A549 (cell line): Measurements from ENCODE around the gene APMAP. TPM values are rescaled to one million over a fixed set of nuclear protein-coding genes. Genes with fewer than 3 reads are reported as not detected.

Experiments used
- ATAC-seq, 2 experiments: fragments of 200-7000 bp in 1 of 2; fragments of >200 bp in 1 of 2; cut with Nextera tagmentation in 1 of 2; cut with Tn5 transposase in 1 of 2; 3 replicates each; pipeline versions ENCODE4 v1.8.0 to v1.9.1; 2018 to 2020; ENCODE audit warnings: mild to moderate bottlenecking in 1 of 2, moderate library complexity in 1 of 2
- CTCF ChIA-PET: fragments of 300-600 bp; sonication (Branson Sonifier 250); formaldehyde crosslinking; extraction: SDS; loops from one replicate; lab custom pipeline; 2021; ENCODE audit warnings: antibody characterized with exemption, inconsistent platforms; lab: Yijun Ruan, JAX
- POLR2A ChIA-PET: fragments of 350-600 bp; formaldehyde crosslinking; extraction: SDS; loops from one replicate; lab custom pipeline; 2021; ENCODE audit warnings: antibody characterized with exemption, inconsistent platforms; lab: Yijun Ruan, JAX
- DNase-seq, 2 experiments: peaks; one replicate each; pipeline versions ENCODE4 v3.0.0 to v3.0.0-alpha.2; 2011 to 2016; ENCODE audit warnings: low read depth in 1 of 2, low spot score in 1 of 2
- FAIRE-seq: peaks from 2 replicates; lab custom pipeline; 2011; peaks lifted over from hg19 to GRCh38; lab: Jason Lieb, UNC
- H3K27ac ChIP-seq, 2 experiments: fragments of >200 bp; sonication (Bioruptor Twin); formaldehyde crosslinking; 3 replicates each; pipeline ENCODE4 v1.5.1; 2016 to 2017
- H3K4me1 ChIP-seq: fragments of >200 bp; sonication (Bioruptor Twin); formaldehyde crosslinking; 3 replicates; pipeline ENCODE4 v1.6.1; 2016
- H3K4me2 ChIP-seq: fragments of >200 bp; sonication (Bioruptor Twin); formaldehyde crosslinking; 3 replicates; pipeline ENCODE4 v1.6.1; 2016
- H3K4me3 ChIP-seq: fragments of >200 bp; sonication (Bioruptor Twin); formaldehyde crosslinking; 3 replicates; pipeline ENCODE4 v1.5.1; 2016
- H3K9me3 ChIP-seq: fragments of >200 bp; sonication (Bioruptor Twin); formaldehyde crosslinking; 3 replicates; pipeline ENCODE4 v1.6.1; 2016
- BHLHE40 ChIP-seq: IDR thresholded peaks from 2 replicates; pipeline ENCODE4 v1.6.1; 2012; ENCODE audit warnings: low read depth, low read length, inconsistent platforms
- CBX8 ChIP-seq: fragments of 200-600 bp; sonication (generic); IDR thresholded peaks from 2 replicates; pipeline ENCODE4 v1.6.1; 2016
- CHD4 ChIP-seq: fragments of 200-600 bp; sonication (generic); IDR thresholded peaks from 2 replicates; pipeline ENCODE4 v1.6.1; 2016; ENCODE audit warnings: antibody characterized with exemption, mild to moderate bottlenecking, borderline replicate concordance
- FOSB ChIP-seq: fragments of 250-450 bp; sonication (Bioruptor Pico); IDR thresholded peaks from 2 replicates; pipeline ENCODE4 v1.5.0; 2020; ENCODE audit warnings: mild to moderate bottlenecking, moderate library complexity
- GATA3 ChIP-seq: IDR thresholded peaks from 2 replicates; pipeline ENCODE4 v1.6.1; 2012; ENCODE audit warnings: borderline replicate concordance
- HEYL ChIP-seq: fragments of 250-450 bp; sonication (Bioruptor Pico); IDR thresholded peaks from 2 replicates; pipeline ENCODE4 v1.8.0; 2021; ENCODE audit warnings: mild to moderate bottlenecking, moderate library complexity
- HOXB13 ChIP-seq: fragments of 250-450 bp; sonication (Bioruptor Pico); IDR thresholded peaks from 2 replicates; pipeline ENCODE4 v1.5.0; 2020; ENCODE audit warnings: low read depth, mild to moderate bottlenecking, moderate library complexity
- JUN ChIP-seq, 2 experiments: fragments of >200 bp; sonication (Bioruptor Twin); formaldehyde crosslinking; IDR thresholded peaks; 2 replicates in 1 of 2; 3 replicates in 1 of 2; pipeline ENCODE4 v1.6.1; 2016 to 2017
- KDM5A ChIP-seq: fragments of 200-600 bp; sonication (generic); IDR thresholded peaks from 2 replicates; pipeline ENCODE4 v1.6.1; 2016; ENCODE audit warnings: antibody characterized with exemption, mild to moderate bottlenecking
- NPAS2 ChIP-seq: fragments of 250-450 bp; sonication (Bioruptor Pico); IDR thresholded peaks from 2 replicates; pipeline ENCODE4 v1.8.0; 2022; ENCODE audit warnings: mild to moderate bottlenecking, moderate library complexity, borderline replicate concordance
- NR3C1 ChIP-seq: fragments of >200 bp; sonication (Bioruptor Twin); formaldehyde crosslinking; IDR thresholded peaks from 3 replicates; pipeline ENCODE4 v1.6.1; 2017
- PHF8 ChIP-seq: fragments of 200-600 bp; sonication (generic); IDR thresholded peaks from 2 replicates; pipeline ENCODE4 v1.6.1; 2016; ENCODE audit warnings: low read depth, mild to moderate bottlenecking, antibody characterized with exemption, moderate library complexity, borderline replicate concordance
- RCOR1 ChIP-seq: fragments of 150-350 bp; IDR thresholded peaks from 2 replicates; pipeline ENCODE4 v1.6.1; 2014; ENCODE audit warnings: antibody characterized with exemption, low read length, low read depth
- RFX5 ChIP-seq: fragments of 450-650 bp; IDR thresholded peaks from 2 replicates; pipeline ENCODE4 v1.7.1; 2014; ENCODE audit warnings: antibody characterized with exemption, mild to moderate bottlenecking, moderate library complexity
- RNF2 ChIP-seq: fragments of 200-600 bp; sonication (generic); IDR thresholded peaks from 2 replicates; pipeline ENCODE4 v1.6.1; 2016; ENCODE audit warnings: low read depth, mild to moderate bottlenecking, antibody characterized with exemption, moderate library complexity, borderline replicate concordance
- SMC3 ChIP-seq: fragments of >200 bp; sonication (Bioruptor Twin); formaldehyde crosslinking; IDR thresholded peaks from 3 replicates; pipeline ENCODE4 v1.6.1; 2018; ENCODE audit warnings: inconsistent platforms
- TFCP2L1 ChIP-seq: fragments of 250-450 bp; sonication (Bioruptor Pico); IDR thresholded peaks from 2 replicates; pipeline ENCODE4 v1.5.0; 2021; ENCODE audit warnings: mild to moderate bottlenecking
- ZNF302 ChIP-seq: fragments of 250-450 bp; sonication (Bioruptor Pico); IDR thresholded peaks from 2 replicates; pipeline ENCODE4 v1.9.0; 2021; ENCODE audit warnings: inconsistent platforms, mild to moderate bottlenecking, moderate library complexity
- WGBS: methylation state at CpG from one replicate; pipeline ENCODE4 v1.1.6; 2017; ENCODE audit errors: missing lambda C conversion rate; 5-methylcytosine and 5-hydroxymethylcytosine counted together
- polyA plus RNA-seq, 4 experiments: library from polyadenylated mRNA; depleted of rRNA in 3 of 4; stranded (reverse); fragments of >200 nt; fragmentation: RNase III in 1 of 4; extraction: RNeasy Plus Mini Kit Qiagen cat#74134 plus additional on column Dnase treatment in 1 of 4; gene quantifications; 2 replicates in 3 of 4; 3 replicates in 1 of 4; pipeline ENCODE4 v1.2.3, GENCODE V29; 2011 to 2017
- small RNA-seq, 6 experiments: library from RNA; depleted of rRNA; stranded (forward); fragments of <200 nt; gene quantifications; one replicate each; pipeline ENCODE3, GENCODE V24; 2012

APMAP gene
- polyA plus RNA-seq, 2 of the 4 experiments (the other 2 are of a cell fraction) = 113 to 141 TPM

DNA sequence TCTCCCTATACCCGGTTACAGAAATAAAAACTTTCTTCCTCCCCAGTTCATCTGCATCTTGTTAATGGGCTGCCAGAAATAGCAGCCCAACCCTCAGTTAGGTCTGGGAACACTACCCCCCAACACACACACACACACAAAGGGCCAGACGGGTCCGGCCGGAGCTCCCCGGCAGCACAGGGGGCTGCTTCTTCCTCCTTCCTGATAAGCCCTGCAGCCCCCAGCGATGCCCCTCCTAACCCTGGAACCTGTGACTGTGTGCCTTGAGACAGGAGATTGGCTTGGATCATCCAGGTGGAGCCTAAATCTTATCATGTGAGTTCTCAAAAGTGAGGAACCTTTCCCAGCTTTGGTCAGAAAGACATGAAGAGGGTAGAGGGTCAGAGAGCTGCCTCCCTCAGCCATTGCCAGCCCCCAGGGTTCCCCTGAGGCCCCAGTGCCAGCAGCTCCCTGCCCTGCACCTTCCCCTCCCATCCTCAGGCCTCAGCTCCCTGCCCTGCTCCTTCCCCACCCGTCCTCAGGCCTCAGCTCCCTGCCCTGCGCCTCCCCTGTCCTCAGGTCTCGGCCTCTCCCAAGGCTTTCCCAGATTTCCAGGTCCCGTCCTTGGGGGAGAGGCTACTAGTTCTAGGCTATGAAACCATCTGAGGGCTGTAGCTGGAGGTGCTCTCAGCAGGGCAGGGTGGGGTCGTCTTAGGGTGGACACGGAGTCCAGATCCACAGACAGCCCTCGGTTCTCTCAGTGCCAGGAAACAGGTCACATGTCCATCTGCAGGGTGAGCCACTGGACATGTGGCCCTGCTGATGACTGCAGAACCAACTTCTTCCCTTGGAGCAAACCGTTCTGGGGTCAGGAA lies 77.9 kb downstream of the APMAP start:
- CTCF ChIA-PET = interaction anchor here (0.7 to 8.8 kb wide), 6 partner anchors 11 to 977 kb away, joined by 3 to 76 read pairs (median 4); no protein-coding TSS in a partner anchor
- TF ChIP-seq GATA3 (no peak), RNF2 (no peak), HEYL (no peak)
- TF ChIP-seq, all 56 proteins: peak for 0
- Histone ChIP-seq H3K9me3 (no peaks in the 10 kb centered on the region), H3K27ac (no peak overlapping the region), H3K4me1 (no peaks in the 10 kb centered on the region), H3K4me3 (no peak overlapping the region), H3K4me2 (no peak overlapping the region)
- POLR2A ChIA-PET = no interaction called here
- 54% methylated on average over 14 of the region's 14 CpGs for WGBS
- DNase-seq (no peak), FAIRE-seq (no peak), ATAC-seq (no peak)

DNA sequence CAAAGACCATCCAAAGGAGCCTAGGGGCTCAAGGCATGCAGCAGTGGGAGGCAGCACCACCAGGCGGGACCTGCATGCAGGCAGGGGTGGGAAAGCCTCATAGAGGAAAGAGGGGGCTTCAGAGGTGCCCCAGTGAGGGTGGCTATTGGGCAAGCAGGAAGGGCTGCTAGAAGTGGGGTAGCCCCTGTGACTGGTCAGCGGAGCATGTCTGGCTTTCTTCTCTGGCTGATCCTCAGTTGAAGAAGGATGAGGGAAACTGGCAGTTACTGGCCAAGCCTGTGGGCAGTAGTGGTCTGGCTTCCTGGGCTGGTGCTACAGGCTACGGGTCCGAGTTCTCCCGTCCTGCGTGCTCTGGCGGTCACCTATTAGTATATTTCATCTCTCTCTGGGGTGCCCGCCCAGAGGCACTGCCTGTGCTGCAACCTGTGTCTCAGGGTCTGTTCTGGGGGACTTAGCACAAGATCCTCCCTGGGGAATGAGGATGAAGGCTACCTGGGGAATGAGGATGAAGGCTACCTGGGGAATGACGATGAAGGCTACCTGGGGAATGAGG lies 79.4 kb downstream of the APMAP start:
- POLR2A ChIA-PET = no interaction called here
- no peak overlapping the region for H3K4me2 ChIP-seq
- WGBS = 37% methylated on average over 9 of the region's 9 CpGs
- FAIRE-seq (no peak), DNase-seq (no peak), ATAC-seq (no peak)
- no peak for TF ChIP-seq KDM5A
- no peak for TF ChIP-seq FOSB (CRISPR knock-in tag)
- TF ChIP-seq SMC3 = no peak
- TF ChIP-seq TFCP2L1 = no peak
- no peak for TF ChIP-seq RFX5
- TF ChIP-seq ZNF302 (CRISPR knock-in tag) = no peak
- TF ChIP-seq NPAS2 (CRISPR knock-in tag) = no peak
- no peak for TF ChIP-seq RCOR1
- TF ChIP-seq BHLHE40 = no peak
- TF ChIP-seq CHD4 = no peak
- TF ChIP-seq GATA3 = no peak
- no peak for TF ChIP-seq NR3C1
- no peak for TF ChIP-seq JUN (IDR thresholded peaks at IDR 0.05)
- no peak for TF ChIP-seq RNF2
- no peak for TF ChIP-seq CBX8
- TF ChIP-seq HOXB13 (CRISPR knock-in tag) = no peak
- no peak for TF ChIP-seq PHF8
- H3K4me3 ChIP-seq = no peak overlapping the region
- H3K9me3 ChIP-seq = peaks cover 4% of the 10 kb centered on the region; the same call in 1 of the 3 replicates
- CTCF ChIA-PET = no interaction called here
- no peak overlapping the region for H3K27ac ChIP-seq
- H3K4me1 ChIP-seq = no peaks in the 10 kb centered on the region

Small RNA genes lying within 50 kb of the gene (small RNA-seq; reads per million reads assigned to genes)
- 0 reads per million in 6 experiments for gene RNU6-1257P

Other genes starting within 250 kb of the APMAP start
- not detected in 2 replicates for gene CST7, start 43.5 kb downstream of the APMAP start, polyA plus RNA-seq (2011; rRNA removed)
- gene CST7, start 43.5 kb downstream of the APMAP start, polyA plus RNA-seq (2017; fragmentation: RNase III; extraction: RNeasy Plus Mini Kit Qiagen cat#74134 plus additional on column Dnase treatment) = not detected in 3 replicates
- 7.2 and 8.5 TPM in 2 replicates for gene ACSS1, start 65.4 kb upstream of the APMAP start, polyA plus RNA-seq (2011; rRNA removed)
- gene ACSS1, start 65.4 kb upstream of the APMAP start, polyA plus RNA-seq (2017; fragmentation: RNase III; extraction: RNeasy Plus Mini Kit Qiagen cat#74134 plus additional on column Dnase treatment) = 7.6 to 8.1 TPM (median 7.6 TPM) in 3 replicates
- 2.9 and 3.6 TPM in 2 replicates for gene VSX1, start 89.4 kb upstream of the APMAP start, polyA plus RNA-seq (2011; rRNA removed)
- 0.52 to 1.2 TPM (median 0.77 TPM) in 3 replicates for gene VSX1, start 89.4 kb upstream of the APMAP start, polyA plus RNA-seq (2017; fragmentation: RNase III; extraction: RNeasy Plus Mini Kit Qiagen cat#74134 plus additional on column Dnase treatment)
- gene ENTPD6, start 203.0 kb upstream of the APMAP start, polyA plus RNA-seq (2011; rRNA removed) = 85.7 and 95.4 TPM in 2 replicates
- gene ENTPD6, start 203.0 kb upstream of the APMAP start, polyA plus RNA-seq (2017; fragmentation: RNase III; extraction: RNeasy Plus Mini Kit Qiagen cat#74134 plus additional on column Dnase treatment) = 86.9 to 90.0 TPM (median 87.0 TPM) in 3 replicates